ENCODE results near the gene CDYL2.

Gene CDYL2

DNA sequence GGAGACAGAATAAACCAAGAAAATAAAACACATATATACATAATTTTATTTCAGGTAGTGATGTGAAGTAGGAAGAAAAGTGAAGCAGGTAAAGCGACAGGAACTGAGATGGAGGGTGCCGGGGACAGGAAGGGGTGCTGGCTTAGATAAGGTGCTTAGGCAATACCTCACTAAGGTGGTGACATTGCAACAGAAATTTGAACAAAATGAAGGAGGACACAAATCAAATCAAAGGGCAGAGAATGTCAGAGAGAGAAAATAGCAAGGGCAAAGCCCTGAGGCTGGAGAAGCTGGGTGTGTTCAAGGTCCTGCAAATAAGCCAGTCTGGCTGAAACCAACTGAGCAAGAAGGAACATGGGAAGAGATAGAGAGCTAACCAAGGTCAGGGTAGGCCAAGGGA is 5.0 kb upstream of the CDYL2 start:
- WGBS, 2 experiments (ENCODE audit: insufficient coverage in 2 of 2), result 100% methylated on average over 2 of the region's 2 CpGs; no CpG with 5 or more reads in 1 of the 2 experiments
- Histone ChIP-seq H3K27ac (ENCODE audit: low read depth, low read length, severe bottlenecking) (no peak overlapping the region), H3K36me3 (ENCODE audit: control insufficient read depth, insufficient read depth, low read length) (no peaks in the 10 kb centered on the region), H3K9me3 (ENCODE audit: control insufficient read depth, low read length) (no peaks in the 10 kb centered on the region), H3K4me1 (ENCODE audit: control insufficient read depth, insufficient read depth, low read length, poor library complexity, severe bottlenecking) (peaks cover 5% of the 10 kb centered on the region), H3K4me3 (ENCODE audit: extremely low read depth, insufficient read depth, low read length, poor library complexity, severe bottlenecking) (no peak overlapping the region)

GRCh38 chr16:80807906-80808305 is 3.5 kb upstream of the CDYL2 start:
- Histone ChIP-seq H3K4me3 (ENCODE audit: extremely low read depth, insufficient read depth, low read length, poor library complexity, severe bottlenecking) (no peak overlapping the region), H3K4me1 (ENCODE audit: control insufficient read depth, insufficient read depth, low read length, poor library complexity, severe bottlenecking) (peaks cover 5% of the 10 kb centered on the region), H3K9me3 (ENCODE audit: control insufficient read depth, low read length) (no peaks in the 10 kb centered on the region), H3K36me3 (ENCODE audit: control insufficient read depth, insufficient read depth, low read length) (no peaks in the 10 kb centered on the region), H3K27ac (ENCODE audit: low read depth, low read length, severe bottlenecking) (no peak overlapping the region)
- WGBS, 2 experiments (ENCODE audit: insufficient coverage in 2 of 2), result 95 to 100% methylated on average over 3 of the region's 3 CpGs

- Histone ChIP-seq H3K4me3 (ENCODE audit: extremely low read depth, insufficient read depth, low read length, poor library complexity, severe bottlenecking) (no peak overlapping the region), H3K36me3 (ENCODE audit: control insufficient read depth, insufficient read depth, low read length) (no peaks in the 10 kb centered on the region), H3K4me1 (ENCODE audit: control insufficient read depth, insufficient read depth, low read length, poor library complexity, severe bottlenecking) (peaks cover 5% of the 10 kb centered on the region), H3K27ac (ENCODE audit: low read depth, low read length, severe bottlenecking) (no peak overlapping the region), H3K9me3 (ENCODE audit: control insufficient read depth, low read length) (no peaks in the 10 kb centered on the region)
- 77 to 100% methylated on average over 1 to 3 of the region's 5 CpGs for WGBS, 2 experiments (ENCODE audit: insufficient coverage in 2 of 2)
These were observed 2.5 kb upstream of the CDYL2 start for GRCh38 chr16:80806927-80807340.

- peaks cover 5% of the 10 kb centered on the region for H3K4me1 ChIP-seq (ENCODE audit: control insufficient read depth, insufficient read depth, low read length, poor library complexity, severe bottlenecking)
- H3K4me3 ChIP-seq (ENCODE audit: extremely low read depth, insufficient read depth, low read length, poor library complexity, severe bottlenecking), result no peak overlapping the region
- H3K9me3 ChIP-seq (ENCODE audit: control insufficient read depth, low read length), result no peaks in the 10 kb centered on the region
- H3K27ac ChIP-seq (ENCODE audit: low read depth, low read length, severe bottlenecking), result no peak overlapping the region
- H3K36me3 ChIP-seq (ENCODE audit: control insufficient read depth, insufficient read depth, low read length), result no peaks in the 10 kb centered on the region
- 79 to 100% methylated on average over 1 of the region's 1 CpG for WGBS, 2 experiments (ENCODE audit: insufficient coverage in 2 of 2)
These were observed 1.9 kb upstream of the CDYL2 start for GRCh38 chr16:80806289-80806688.

DNA sequence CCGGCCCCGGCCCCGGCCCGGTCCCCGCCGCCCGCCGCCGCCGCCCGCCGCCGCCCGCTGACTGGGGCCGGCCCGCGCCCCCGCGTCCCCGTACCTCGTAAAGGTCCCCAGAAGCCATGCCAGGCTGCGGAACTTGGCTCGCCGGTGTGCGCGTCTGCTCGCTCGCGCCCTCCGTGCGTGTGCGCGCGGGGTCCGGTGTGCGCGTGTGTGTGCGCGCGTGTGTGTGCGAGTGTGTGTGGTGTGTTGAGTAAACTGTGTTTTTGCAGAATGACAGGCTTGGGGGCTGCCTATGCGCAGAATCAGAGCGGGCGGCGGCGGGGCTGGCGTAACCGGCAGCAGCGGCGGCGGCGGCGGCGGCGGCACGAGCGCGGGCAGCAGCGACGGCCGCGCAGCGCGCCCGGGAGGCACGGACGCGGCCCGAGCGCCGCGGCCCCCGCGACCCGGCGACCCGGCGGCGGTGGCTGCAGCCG is 307 bp downstream of the CDYL2 start:
- Histone ChIP-seq H3K9me3 (ENCODE audit: control insufficient read depth, low read length) (no peaks in the 10 kb centered on the region), H3K4me1 (ENCODE audit: control insufficient read depth, insufficient read depth, low read length, poor library complexity, severe bottlenecking) (peaks cover 5% of the 10 kb centered on the region), H3K4me3 (ENCODE audit: extremely low read depth, insufficient read depth, low read length, poor library complexity, severe bottlenecking) (peak overlapping the region; percentile 51), H3K36me3 (ENCODE audit: control insufficient read depth, insufficient read depth, low read length) (no peaks in the 10 kb centered on the region), H3K27ac (ENCODE audit: low read depth, low read length, severe bottlenecking) (no peak overlapping the region)
- 0 to 1% methylated on average over 14 to 25 of the region's 80 CpGs for WGBS, 2 experiments (ENCODE audit: insufficient coverage in 2 of 2)

GRCh38 chr16:80803339-80804055 is 901 bp downstream of the CDYL2 start:
- peaks cover 5% of the 10 kb centered on the region for H3K4me1 ChIP-seq (ENCODE audit: control insufficient read depth, insufficient read depth, low read length, poor library complexity, severe bottlenecking)
- H3K9me3 ChIP-seq (ENCODE audit: control insufficient read depth, low read length), result no peaks in the 10 kb centered on the region
- no peaks in the 10 kb centered on the region for H3K36me3 ChIP-seq (ENCODE audit: control insufficient read depth, insufficient read depth, low read length)
- 11 to 40% methylated on average over 5 to 12 of the region's 87 CpGs for WGBS, 2 experiments (ENCODE audit: insufficient coverage in 2 of 2)
- H3K4me3 ChIP-seq (ENCODE audit: extremely low read depth, insufficient read depth, low read length, poor library complexity, severe bottlenecking), result peak overlapping the region; percentile 39
- no peak overlapping the region for H3K27ac ChIP-seq (ENCODE audit: low read depth, low read length, severe bottlenecking)

DNA sequence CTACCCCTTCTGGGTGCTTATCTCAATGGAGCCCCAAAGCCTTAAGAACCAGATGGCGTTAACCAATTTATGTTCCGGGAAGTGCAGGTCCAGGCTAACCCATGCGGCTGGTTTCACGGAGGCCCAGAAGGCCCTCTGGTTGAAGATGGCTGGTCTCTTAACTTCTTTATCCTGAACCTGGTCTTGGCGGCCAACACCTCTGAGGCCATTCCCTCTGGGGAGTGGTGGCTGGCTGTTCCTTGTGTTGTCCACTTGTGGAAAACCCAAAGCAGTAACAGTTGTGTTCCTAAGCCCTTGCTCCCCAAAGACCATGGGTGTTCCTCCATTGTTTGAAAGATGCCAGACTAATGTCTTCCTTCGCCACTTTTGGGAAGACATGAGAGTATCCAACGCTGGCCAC is 1.5 kb downstream of the CDYL2 start:
- H3K9me3 ChIP-seq (ENCODE audit: control insufficient read depth, low read length), result no peaks in the 10 kb centered on the region
- H3K4me1 ChIP-seq (ENCODE audit: control insufficient read depth, insufficient read depth, low read length, poor library complexity, severe bottlenecking), result peaks cover 5% of the 10 kb centered on the region
- 98 to 99% methylated on average over 6 to 7 of the region's 7 CpGs for WGBS, 2 experiments (ENCODE audit: insufficient coverage in 2 of 2)
- no peaks in the 10 kb centered on the region for H3K36me3 ChIP-seq (ENCODE audit: control insufficient read depth, insufficient read depth, low read length)
- no peak overlapping the region for H3K27ac ChIP-seq (ENCODE audit: low read depth, low read length, severe bottlenecking)
- peak overlapping the region; percentile 39 for H3K4me3 ChIP-seq (ENCODE audit: extremely low read depth, insufficient read depth, low read length, poor library complexity, severe bottlenecking)

- H3K4me3 ChIP-seq (ENCODE audit: extremely low read depth, insufficient read depth, low read length, poor library complexity, severe bottlenecking), result no peak overlapping the region
- H3K36me3 ChIP-seq (ENCODE audit: control insufficient read depth, insufficient read depth, low read length), result no peaks in the 10 kb centered on the region
- H3K9me3 ChIP-seq (ENCODE audit: control insufficient read depth, low read length), result no peaks in the 10 kb centered on the region
- peaks cover 5% of the 10 kb centered on the region for H3K4me1 ChIP-seq (ENCODE audit: control insufficient read depth, insufficient read depth, low read length, poor library complexity, severe bottlenecking)
- no peak overlapping the region for H3K27ac ChIP-seq (ENCODE audit: low read depth, low read length, severe bottlenecking)
- WGBS, 2 experiments (ENCODE audit: insufficient coverage in 2 of 2), result 100% methylated on average over 1 to 3 of the region's 4 CpGs
These were observed 2.3 kb downstream of the CDYL2 start for GRCh38 chr16:80802138-80802537.

DNA sequence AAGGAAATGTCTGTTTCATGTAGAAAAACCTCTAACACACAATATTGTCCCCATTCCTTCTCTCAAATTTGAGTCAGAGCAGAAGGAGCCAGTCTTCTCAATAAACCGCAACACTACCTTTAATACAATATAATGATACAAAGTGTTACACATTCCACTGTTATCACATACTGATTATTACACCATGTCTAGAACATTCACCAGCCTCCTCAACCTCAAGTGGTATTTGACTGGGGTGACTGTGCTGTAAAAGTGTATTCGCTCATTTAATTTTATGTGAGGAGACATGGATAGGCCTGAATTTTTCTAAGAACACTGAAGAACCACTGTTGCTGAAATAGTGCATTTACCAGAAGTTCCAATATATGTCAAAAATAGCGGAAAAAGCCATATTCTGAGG is 10.3 kb downstream of the CDYL2 start:
- H3K9me3 ChIP-seq (ENCODE audit: control insufficient read depth, low read length), result no peaks in the 10 kb centered on the region
- no peak overlapping the region for H3K27ac ChIP-seq (ENCODE audit: low read depth, low read length, severe bottlenecking)
- H3K4me3 ChIP-seq (ENCODE audit: extremely low read depth, insufficient read depth, low read length, poor library complexity, severe bottlenecking), result no peak overlapping the region
- H3K4me1 ChIP-seq (ENCODE audit: control insufficient read depth, insufficient read depth, low read length, poor library complexity, severe bottlenecking), result no peaks in the 10 kb centered on the region
- H3K36me3 ChIP-seq (ENCODE audit: control insufficient read depth, insufficient read depth, low read length), result no peaks in the 10 kb centered on the region
- WGBS, 2 experiments (ENCODE audit: insufficient coverage in 2 of 2), result 93% methylated on average over 2 of the region's 3 CpGs; no CpG with 5 or more reads in 1 of the 2 experiments

DNA sequence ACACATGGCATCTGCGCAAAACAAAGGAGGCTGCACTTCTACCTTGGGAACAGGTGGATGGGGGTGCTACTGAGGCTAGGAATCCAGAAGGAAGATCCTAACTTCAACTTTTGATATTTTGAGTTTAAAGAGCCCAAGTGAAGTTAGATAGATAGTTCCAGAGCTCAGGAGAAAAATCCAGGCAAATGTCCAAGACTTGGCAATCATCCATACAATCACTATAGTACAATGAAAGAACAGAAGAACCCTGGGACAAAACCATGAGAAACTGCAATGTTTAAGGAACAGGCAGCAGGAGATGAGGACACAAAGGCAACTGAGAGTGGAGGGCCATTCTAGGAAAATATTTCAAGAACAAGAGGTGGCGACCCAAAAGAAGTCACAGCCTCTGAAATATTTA is 12.4 kb downstream of the CDYL2 start:
- H3K36me3 ChIP-seq (ENCODE audit: control insufficient read depth, insufficient read depth, low read length), result no peaks in the 10 kb centered on the region
- 83 to 100% methylated on average over 1 of the region's 2 CpGs for WGBS, 2 experiments (ENCODE audit: insufficient coverage in 2 of 2)
- no peaks in the 10 kb centered on the region for H3K9me3 ChIP-seq (ENCODE audit: control insufficient read depth, low read length)
- H3K4me1 ChIP-seq (ENCODE audit: control insufficient read depth, insufficient read depth, low read length, poor library complexity, severe bottlenecking), result no peaks in the 10 kb centered on the region
- no peak overlapping the region for H3K27ac ChIP-seq (ENCODE audit: low read depth, low read length, severe bottlenecking)
- no peak overlapping the region for H3K4me3 ChIP-seq (ENCODE audit: extremely low read depth, insufficient read depth, low read length, poor library complexity, severe bottlenecking)

- Histone ChIP-seq H3K27ac (ENCODE audit: low read depth, low read length, severe bottlenecking) (no peak overlapping the region), H3K4me1 (ENCODE audit: control insufficient read depth, insufficient read depth, low read length, poor library complexity, severe bottlenecking) (no peaks in the 10 kb centered on the region), H3K36me3 (ENCODE audit: control insufficient read depth, insufficient read depth, low read length) (no peaks in the 10 kb centered on the region), H3K4me3 (ENCODE audit: extremely low read depth, insufficient read depth, low read length, poor library complexity, severe bottlenecking) (no peak overlapping the region), H3K9me3 (ENCODE audit: control insufficient read depth, low read length) (no peaks in the 10 kb centered on the region)
- 86 to 100% methylated on average over 1 of the region's 1 CpG for WGBS, 2 experiments (ENCODE audit: insufficient coverage in 2 of 2)
These were observed 13.0 kb downstream of the CDYL2 start for GRCh38 chr16:80791411-80791810.
